DND-41 (cell line): ENCODE results near the gene MACROH2A2.
"Not testable (repeated sequence)": the region's sequence is repeated elsewhere in the genome, so short reads cannot be mapped to it uniquely, and the experiment has no call there.

Experiments
- ATAC-seq: fragments of 200-7000 bp; cut with Tn5 transposase; 3 replicates; pipeline ENCODE4 v1.9.1; 2021; ENCODE audit warnings: low read depth; ENCODE audit not compliant: insufficient read depth
- DNase-seq: peaks from one replicate; pipeline ENCODE4 v3.0.0-alpha.2; 2020
- H2AFZ ChIP-seq: 2 replicates; pipeline ENCODE4 v1.6.0; 2012; ENCODE audit warnings: low read depth, low read length
- H3K27ac ChIP-seq: 2 replicates; pipeline ENCODE4 v1.5.1; 2012; ENCODE audit warnings: low read length, inconsistent platforms
- H3K27me3 ChIP-seq: fragments of 200-600 bp; sonication (generic); 2 replicates; pipeline ENCODE4 v1.6.0; 2012; ENCODE audit warnings: low read length, mild to moderate bottlenecking, inconsistent platforms; ENCODE audit not compliant: insufficient read depth, poor library complexity
- H3K36me3 ChIP-seq: 2 replicates; pipeline ENCODE4 v1.5.1; 2012; ENCODE audit warnings: low read length, inconsistent platforms; ENCODE audit not compliant: insufficient read depth
- H3K4me1 ChIP-seq: 2 replicates; pipeline ENCODE4 v1.5.1; 2012; ENCODE audit warnings: mild to moderate bottlenecking, low read length; ENCODE audit not compliant: insufficient read depth
- H3K4me2 ChIP-seq: 2 replicates; pipeline ENCODE4 v1.6.0; 2012; ENCODE audit warnings: mild to moderate bottlenecking, moderate library complexity, low read length, inconsistent platforms; ENCODE audit not compliant: insufficient read depth
- H3K4me3 ChIP-seq, 2 experiments: fragments of 200-600 bp in 1 of 2; shearing (Covaris generic) in 1 of 2; 2 replicates each; pipeline ENCODE4 v1.5.1; 2012 to 2016; ENCODE audit warnings: inconsistent platforms in 2 of 2, low read length in 2 of 2, mild to moderate bottlenecking in 2 of 2, low read depth in 1 of 2, moderate library complexity in 1 of 2
- H3K79me2 ChIP-seq: 2 replicates; pipeline ENCODE4 v1.6.0; 2012; ENCODE audit warnings: low read length, inconsistent platforms; ENCODE audit not compliant: insufficient read depth
- H3K9ac ChIP-seq: 2 replicates; pipeline ENCODE4 v1.6.0; 2012; ENCODE audit warnings: low read depth, mild to moderate bottlenecking, inconsistent platforms, low read length, moderate library complexity
- H3K9me3 ChIP-seq: 2 replicates; pipeline ENCODE4 v1.5.1; 2012; ENCODE audit warnings: low read length, moderate library complexity, mild to moderate bottlenecking, inconsistent platforms; ENCODE audit not compliant: insufficient read depth, severe bottlenecking
- H4K20me1 ChIP-seq: 2 replicates; pipeline ENCODE4 v1.6.0; 2012; ENCODE audit warnings: low read length; ENCODE audit not compliant: insufficient read depth
- EZH2 ChIP-seq: IDR thresholded peaks from 3 replicates; pipeline ENCODE4 v1.6.1; 2012; ENCODE audit warnings: borderline replicate concordance, low read depth, mild to moderate bottlenecking, moderate library complexity, low read length, inconsistent platforms; ENCODE audit not compliant: severe bottlenecking
- TF ChIP-seq, protein P1 (sequence below): IDR thresholded peaks from 2 replicates; pipeline ENCODE4 v1.5.1; 2012; ENCODE audit warnings: borderline replicate concordance, low read length, moderate library complexity, mild to moderate bottlenecking; ENCODE audit not compliant: poor library complexity, severe bottlenecking; ENCODE audit errors: extremely low read depth

MACROH2A2 gene

DNA sequence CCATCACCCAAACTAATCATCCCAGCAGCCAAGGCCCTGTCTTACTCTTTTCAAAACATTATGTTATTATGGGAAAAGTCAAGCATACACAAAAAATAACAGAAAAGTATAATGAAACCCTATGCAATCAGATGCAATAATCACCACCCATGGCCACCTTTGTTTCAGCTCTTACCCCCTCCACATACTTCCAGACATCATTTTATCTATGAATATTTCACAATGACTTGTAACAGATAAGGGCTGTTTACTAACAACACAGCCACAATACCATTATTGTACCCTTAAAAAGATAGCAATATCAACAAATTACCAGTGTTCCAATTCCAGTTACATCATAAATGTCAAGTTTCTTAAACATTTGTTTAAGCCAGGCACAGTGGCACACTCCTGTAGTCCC lies 44.8 kb downstream of the MACROH2A2 start:
- H3K27me3 ChIP-seq, result peaks cover 37% of the 10 kb centered on the region
- no peak overlapping the region for H3K4me2 ChIP-seq
- H3K4me3 ChIP-seq, result no peak overlapping the region
- H3K79me2 ChIP-seq, result no peaks in the 10 kb centered on the region
- no peak overlapping the region for H3K9ac ChIP-seq
- TF ChIP-seq, protein P1, sequence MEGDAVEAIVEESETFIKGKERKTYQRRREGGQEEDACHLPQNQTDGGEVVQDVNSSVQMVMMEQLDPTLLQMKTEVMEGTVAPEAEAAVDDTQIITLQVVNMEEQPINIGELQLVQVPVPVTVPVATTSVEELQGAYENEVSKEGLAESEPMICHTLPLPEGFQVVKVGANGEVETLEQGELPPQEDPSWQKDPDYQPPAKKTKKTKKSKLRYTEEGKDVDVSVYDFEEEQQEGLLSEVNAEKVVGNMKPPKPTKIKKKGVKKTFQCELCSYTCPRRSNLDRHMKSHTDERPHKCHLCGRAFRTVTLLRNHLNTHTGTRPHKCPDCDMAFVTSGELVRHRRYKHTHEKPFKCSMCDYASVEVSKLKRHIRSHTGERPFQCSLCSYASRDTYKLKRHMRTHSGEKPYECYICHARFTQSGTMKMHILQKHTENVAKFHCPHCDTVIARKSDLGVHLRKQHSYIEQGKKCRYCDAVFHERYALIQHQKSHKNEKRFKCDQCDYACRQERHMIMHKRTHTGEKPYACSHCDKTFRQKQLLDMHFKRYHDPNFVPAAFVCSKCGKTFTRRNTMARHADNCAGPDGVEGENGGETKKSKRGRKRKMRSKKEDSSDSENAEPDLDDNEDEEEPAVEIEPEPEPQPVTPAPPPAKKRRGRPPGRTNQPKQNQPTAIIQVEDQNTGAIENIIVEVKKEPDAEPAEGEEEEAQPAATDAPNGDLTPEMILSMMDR, result no peak
- no peak for TF ChIP-seq EZH2
- no peaks in the 10 kb centered on the region for H3K36me3 ChIP-seq
- ATAC-seq, result no peak
- no peaks in the 10 kb centered on the region for H3K9me3 ChIP-seq
- no peak for DNase-seq
- H2AFZ ChIP-seq, result no peak overlapping the region
- H3K4me1 ChIP-seq, result peaks cover 7% of the 10 kb centered on the region; the same call in 1 of the 2 replicates
- H3K27ac ChIP-seq, result no peak overlapping the region
- no peaks in the 10 kb centered on the region; the same call in 1 of the 2 replicates for H4K20me1 ChIP-seq

DNA sequence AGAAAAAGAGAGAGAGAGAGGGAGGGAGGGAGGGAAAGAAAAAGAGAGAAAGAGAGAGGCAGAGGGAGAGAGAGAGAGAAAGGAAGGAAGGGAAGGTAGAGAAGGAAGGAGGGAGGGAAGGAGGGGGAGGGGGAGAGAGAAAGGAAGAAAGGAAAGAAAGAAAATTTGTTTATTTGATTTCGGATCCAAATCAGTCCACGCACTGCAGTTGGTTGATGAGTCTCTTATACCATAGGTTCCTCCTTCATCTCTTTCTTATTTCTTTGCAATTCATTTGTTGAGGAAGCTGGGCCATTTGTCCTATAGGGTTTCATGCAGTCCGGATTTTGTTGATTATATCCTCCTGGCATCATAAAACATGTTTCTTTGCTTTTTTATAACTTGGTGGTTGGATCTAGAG lies 45.6 kb downstream of the MACROH2A2 start:
- Histone ChIP-seq H3K9ac (no peak overlapping the region), H4K20me1 (no peaks in the 10 kb centered on the region; the same call in 1 of the 2 replicates), H2AFZ (no peak overlapping the region), H3K36me3 (no peaks in the 10 kb centered on the region), H3K27ac (no peak overlapping the region), H3K4me1 (peaks cover 2% of the 10 kb centered on the region; the same call in 1 of the 2 replicates), H3K79me2 (no peaks in the 10 kb centered on the region), H3K4me2 (no peak overlapping the region), H3K4me3 (no peak overlapping the region), H3K27me3 (peaks cover 29% of the 10 kb centered on the region), H3K9me3 (no peaks in the 10 kb centered on the region)
- TF ChIP-seq, protein P1, result no peak
- no peak for TF ChIP-seq EZH2
- DNase-seq (no peak), ATAC-seq (no peak)

DNA sequence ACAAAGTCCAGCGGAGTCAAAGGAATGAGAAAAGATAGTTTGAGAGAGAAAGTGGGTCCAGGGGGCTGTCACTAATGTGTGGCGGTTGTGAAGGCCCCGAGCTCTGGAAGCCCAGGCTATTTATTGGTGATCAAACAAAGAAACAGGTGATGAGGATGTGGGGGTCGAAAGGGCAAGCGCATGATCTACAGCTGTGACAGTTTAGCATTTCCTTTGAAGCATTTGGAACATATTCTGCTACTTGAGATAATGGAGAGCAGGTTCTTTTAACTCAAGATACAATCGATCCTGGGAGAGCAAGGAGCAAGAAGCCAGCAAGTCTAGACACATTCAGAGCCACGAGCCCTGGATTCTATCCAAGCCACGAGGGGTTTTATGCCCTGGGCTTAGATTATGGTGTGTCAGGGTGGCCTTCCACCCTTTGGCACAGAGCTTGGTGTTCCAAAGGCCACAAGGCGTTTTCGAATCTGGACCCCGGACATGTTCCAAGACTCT lies 48.5 kb downstream of the MACROH2A2 start:
- H4K20me1 ChIP-seq, H3K4me3 ChIP-seq, H3K79me2 ChIP-seq, DNase-seq, H2AFZ ChIP-seq, H3K36me3 ChIP-seq, H3K4me1 ChIP-seq, H3K27ac ChIP-seq, H3K4me2 ChIP-seq, H3K9ac ChIP-seq, ATAC-seq, H3K9me3 ChIP-seq: not testable (repeated sequence)
- H3K27me3 ChIP-seq, result peaks cover 11% of the 10 kb centered on the region

DNA sequence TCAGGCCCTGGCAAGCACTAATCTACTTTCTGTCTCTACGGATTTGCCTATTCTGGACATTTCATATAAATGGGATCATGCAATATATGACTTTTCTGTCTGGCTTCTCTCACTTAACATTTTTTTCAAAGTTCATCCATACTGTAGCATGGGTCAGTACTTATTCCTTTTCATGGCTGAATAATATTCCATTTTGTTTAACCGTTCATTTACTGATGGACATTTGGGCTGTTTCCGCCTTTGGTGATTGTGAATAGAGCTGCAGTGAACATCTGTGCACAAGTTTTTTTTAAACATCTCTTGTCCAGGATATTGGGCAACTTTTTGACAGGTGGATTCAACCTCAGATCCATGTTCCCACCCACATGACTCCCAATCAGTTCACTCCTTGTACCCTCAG lies 49.0 kb downstream of the MACROH2A2 start:
- Histone ChIP-seq H3K36me3 (no peaks in the 10 kb centered on the region), H3K79me2 (no peaks in the 10 kb centered on the region), H4K20me1 (no peaks in the 10 kb centered on the region; the same call in 1 of the 2 replicates), H3K27ac (no peak overlapping the region), H3K9ac (no peak overlapping the region), H2AFZ (no peak overlapping the region), H3K9me3 (no peaks in the 10 kb centered on the region), H3K4me1 (no peaks in the 10 kb centered on the region), H3K4me3 (no peak overlapping the region), H3K4me2 (no peak overlapping the region), H3K27me3 (peaks cover 8% of the 10 kb centered on the region)
- DNase-seq, result no peak
- TF ChIP-seq, protein P1, result no peak
- no peak for TF ChIP-seq EZH2
- no peak for ATAC-seq
